Left renal cortex interstitium (tissue), 4 donors: ENCODE results near the gene CATSPERZ. TPM values are rescaled to one million over a fixed set of nuclear protein-coding genes. Genes with fewer than 3 reads are reported as not detected.
"Not testable (repeated sequence)": the region's sequence is repeated elsewhere in the genome, so short reads cannot be mapped to it uniquely, and the experiment has no call there.

Experiments used
- DNase-seq, 4 donors: peaks; one replicate each; pipeline ENCODE4 v3.0.0-alpha.2; 2013; ENCODE audit warnings: low read depth in 4 of 4, low spot score in 2 of 4, missing footprints in 1 of 4
- polyA plus RNA-seq, 4 donors: library from polyadenylated mRNA; unstranded; fragments of 120-200 nt; gene quantifications; one replicate each; pipeline ENCODE4 v1.2.1, GENCODE V29; 2013; ENCODE audit not compliant: insufficient read length in 4 of 4

CATSPERZ gene
- polyA plus RNA-seq, 4 donors = 0.19 TPM; not detected in 3

- DNase-seq = no peak
Observed at GRCh38 chr11:64316672-64317324, 16.6 kb downstream of the CATSPERZ start.

GRCh38 chr11:64317325-64317960 is 17.3 kb downstream of the CATSPERZ start, which contains the start of gene TRMT112:
TSS of gene TRMT112 (minus strand) at chr11:64317559. CDS start at chr11:64317526, 33 bp downstream.
- peak; percentile 80 to 94 (median 93) for DNase-seq

- peak; percentile 88 to 94 (median 90) for DNase-seq
Observed at GRCh38 chr11:64317961-64318765, 18.0 kb downstream of the CATSPERZ start, which contains the start of gene PRDX5. TSS of gene PRDX5 (plus strand) at chr11:64318121. CDS start at chr11:64318216, 95 bp downstream.

- DNase-seq = no peak
Observed at GRCh38 chr11:64318766-64319761, 18.9 kb downstream of the CATSPERZ start.

GRCh38 chr11:64320556-64320955 is 20.4 kb downstream of the CATSPERZ start:
- no peak for DNase-seq

- DNase-seq = no peak
Observed at GRCh38 chr11:64321026-64321425, 20.9 kb downstream of the CATSPERZ start.

- no peak for DNase-seq
Observed at GRCh38 chr11:64321533-64321932, 21.4 kb downstream of the CATSPERZ start.

GRCh38 chr11:64322925-64323260 is 22.7 kb downstream of the CATSPERZ start:
- DNase-seq = no peak

- DNase-seq = no peak
Observed at GRCh38 chr11:64323373-64323772, 23.2 kb downstream of the CATSPERZ start.

GRCh38 chr11:64323984-64324383 is 23.8 kb downstream of the CATSPERZ start:
- not testable (repeated sequence) for DNase-seq

GRCh38 chr11:64324692-64325469 is 24.7 kb downstream of the CATSPERZ start:
- no peak for DNase-seq

GRCh38 chr11:64327375-64327774 is 27.2 kb downstream of the CATSPERZ start:
- no peak for DNase-seq

GRCh38 chr11:64327993-64328392 is 27.8 kb downstream of the CATSPERZ start:
- DNase-seq = no peak

GRCh38 chr11:64330888-64331287 is 30.7 kb downstream of the CATSPERZ start:
- DNase-seq = no peak

- no peak for DNase-seq
Observed at GRCh38 chr11:64331569-64332371, 31.6 kb downstream of the CATSPERZ start.

- no peak for DNase-seq
Observed at GRCh38 chr11:64333556-64333955, 33.4 kb downstream of the CATSPERZ start.

GRCh38 chr11:64334764-64335735 is 34.9 kb downstream of the CATSPERZ start:
- no peak for DNase-seq
